Ureter (tissue), 1 donor: ENCODE results near the gene DCAF12L1. TPM values are rescaled to one million over a fixed set of nuclear protein-coding genes. Genes with fewer than 3 reads are reported as not detected.

Experiments
- DNase-seq: peaks from one replicate; pipeline ENCODE4 v3.0.0-alpha.2; 2020; ENCODE audit warnings: low spot score
- total RNA-seq: library from RNA; stranded (reverse); gene quantifications from one replicate; pipeline ENCODE4 v1.2.4, GENCODE V29; 2023
- donor health status: DM: yes; HTN: yes; CAD: no.

Gene DCAF12L1
- total RNA-seq, result 0.10 TPM

DNA sequence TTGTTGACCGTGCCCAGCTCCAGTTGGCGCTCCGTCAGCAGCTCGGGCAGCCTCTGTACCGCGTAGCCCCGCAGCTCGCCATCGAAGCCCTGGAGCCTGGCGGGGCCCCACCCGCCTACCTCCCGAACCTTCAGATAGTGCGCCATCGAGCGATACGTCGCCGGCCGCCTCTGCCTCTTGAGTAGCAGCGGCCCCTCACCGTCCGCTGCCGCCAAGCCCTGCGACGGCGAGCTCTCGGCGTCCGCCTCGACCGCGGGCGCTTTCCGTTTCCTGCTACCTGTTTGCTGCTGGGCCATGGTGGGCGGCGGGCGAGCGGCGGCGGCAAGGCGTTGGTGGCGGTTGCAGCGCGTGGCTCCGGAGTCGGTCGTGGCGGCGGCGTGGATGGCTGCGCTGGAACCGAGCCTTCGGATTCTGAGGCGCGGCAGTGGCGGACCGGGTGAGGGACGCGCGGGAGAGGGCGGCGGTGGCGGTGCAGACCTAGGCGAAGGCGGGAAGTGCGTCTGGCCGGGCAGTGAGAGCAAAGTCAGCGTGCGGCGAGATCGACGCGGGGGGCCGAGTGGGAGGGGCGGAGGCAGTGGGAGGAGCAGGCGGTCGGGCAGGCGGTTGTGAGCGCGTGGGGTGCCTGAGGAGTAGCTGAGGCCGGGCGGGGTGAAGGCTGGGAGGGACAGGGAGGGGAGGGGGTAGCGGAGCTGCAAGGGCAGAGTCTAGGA is at the start of gene DCAF12L1:
Gene DCAF12L1, minus strand, starts transcription at position 502 of the 710 bp plus-strand sequence. Its CDS starts 206 bp downstream, at position 296.
- DNase-seq, result no peak

DNA sequence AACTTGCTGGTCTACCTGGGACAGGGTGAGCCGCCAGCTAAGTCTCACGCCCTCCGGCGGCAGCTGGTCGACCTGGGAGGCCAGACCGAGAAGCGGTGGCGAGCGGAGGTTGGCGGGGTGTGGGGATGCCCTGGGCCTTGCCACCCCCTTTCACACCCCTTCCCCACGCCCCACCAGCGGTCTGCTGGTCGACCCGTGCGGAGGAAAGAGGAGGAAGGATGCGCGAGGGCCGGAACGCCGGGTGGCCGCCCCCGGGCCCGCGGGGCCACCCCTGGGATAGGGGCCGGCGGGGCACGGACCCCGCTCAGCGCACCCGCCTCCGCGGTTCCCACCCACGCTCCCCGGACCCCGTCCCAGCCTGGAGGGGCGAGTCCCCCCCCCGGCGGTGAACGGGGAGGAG is 28.3 kb upstream of the DCAF12L1 start:
- no peak for DNase-seq

DNA sequence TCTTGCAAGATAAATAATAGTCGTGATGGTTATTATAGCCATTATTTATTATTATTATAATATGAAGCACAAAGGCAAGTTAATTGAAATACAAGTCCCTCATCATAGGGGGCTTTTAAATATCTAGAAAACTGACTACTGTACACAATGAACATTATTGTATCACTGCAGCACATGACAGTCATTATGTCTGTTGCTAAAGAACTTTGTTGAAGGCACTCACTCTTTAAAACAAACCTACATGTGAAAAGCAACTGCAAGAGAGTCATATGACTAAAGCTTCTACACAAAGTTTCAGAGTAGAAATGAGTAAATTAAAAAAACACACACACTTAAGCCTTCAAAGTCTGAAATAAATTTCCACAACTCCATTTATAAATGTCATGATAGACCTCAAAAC is 23.3 kb upstream of the DCAF12L1 start:
- no peak for DNase-seq

DNA sequence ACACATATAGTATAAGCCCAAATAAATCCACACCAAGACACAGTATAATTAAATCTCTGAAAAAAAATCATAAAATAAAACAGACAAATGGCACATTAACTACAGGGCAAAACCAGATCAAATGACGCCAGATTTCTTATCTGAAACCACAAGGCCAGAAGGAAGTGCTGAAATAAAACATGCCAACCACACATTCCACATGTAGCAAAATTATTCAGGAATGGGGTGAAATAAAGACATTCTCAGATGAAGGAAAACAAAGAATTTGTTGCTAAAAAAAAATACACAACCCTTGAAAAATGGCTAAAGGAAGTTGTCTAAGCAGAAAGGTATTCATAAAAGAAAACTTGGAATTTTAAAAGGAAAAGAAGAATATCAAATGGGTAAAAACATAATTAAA is 4.5 kb upstream of the DCAF12L1 start:
- DNase-seq, result no peak

DNA sequence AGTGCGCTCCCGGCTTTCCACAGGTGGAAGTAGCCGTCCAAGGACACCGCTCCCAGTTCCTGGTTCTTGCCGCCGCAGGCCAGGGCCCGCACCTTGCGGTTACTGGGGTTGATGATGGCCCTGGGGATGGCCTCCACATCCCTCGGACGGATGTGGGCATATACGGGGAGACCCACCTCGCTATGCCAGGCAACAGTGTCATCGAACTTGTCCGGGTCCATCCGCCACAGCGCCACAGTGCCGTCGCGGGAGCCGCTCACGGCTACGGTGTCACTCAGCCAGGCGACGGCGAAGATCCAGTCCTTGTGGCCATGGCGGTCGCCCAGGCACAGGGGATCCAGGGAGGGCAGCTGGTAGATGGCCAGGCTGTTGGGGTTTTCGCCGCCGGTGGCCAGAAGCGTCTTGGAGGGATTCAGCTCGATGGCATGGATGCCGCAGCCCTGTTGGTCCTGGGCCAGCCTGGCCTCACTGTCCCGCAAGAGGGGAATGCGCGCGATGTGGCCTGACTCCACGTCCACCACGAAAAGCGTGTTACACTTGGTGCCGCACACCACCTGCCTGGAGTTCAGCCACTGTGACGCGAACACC is 795 bp downstream of the DCAF12L1 start:
- DNase-seq, result no peak

DNA sequence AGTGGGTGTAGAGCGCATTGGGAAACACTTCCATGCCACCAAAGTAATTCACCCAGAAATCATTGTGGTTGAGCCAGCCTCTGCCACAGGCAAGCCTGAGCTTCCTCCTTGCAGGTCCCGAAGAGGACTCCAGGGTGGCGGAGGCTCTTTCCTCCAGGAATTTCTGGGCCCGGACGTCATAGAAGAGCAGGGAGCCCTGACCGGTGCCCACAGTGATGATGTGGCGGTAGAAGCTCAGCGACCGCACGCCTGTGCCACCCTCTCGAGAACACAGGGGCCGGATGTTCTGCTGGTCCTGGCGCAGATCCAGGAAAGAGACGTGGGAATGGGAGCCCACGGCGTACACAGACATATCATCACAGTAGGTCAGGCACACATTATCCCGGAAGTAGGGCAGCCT is 1.3 kb downstream of the DCAF12L1 start:
- DNase-seq, result no peak

DNA sequence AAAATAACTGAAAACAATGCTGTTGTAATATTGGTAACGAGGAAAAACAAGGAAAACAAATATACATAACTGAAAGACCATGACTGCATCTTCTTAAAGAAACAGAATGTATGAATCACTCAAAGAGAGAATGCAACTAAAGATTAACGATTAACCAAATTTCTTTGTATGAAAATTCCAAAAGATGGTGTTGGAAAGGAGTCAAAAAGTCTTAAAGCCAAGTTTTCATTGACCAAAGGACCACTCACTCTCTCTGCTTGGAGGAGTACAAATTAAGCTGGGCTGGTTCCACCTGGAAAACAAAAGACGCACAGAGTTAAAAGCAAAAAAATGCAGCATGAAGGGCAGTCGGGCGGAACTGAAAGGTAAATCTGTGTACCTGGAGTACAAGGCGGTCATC is 1.8 kb downstream of the DCAF12L1 start:
- DNase-seq, result no peak

DNA sequence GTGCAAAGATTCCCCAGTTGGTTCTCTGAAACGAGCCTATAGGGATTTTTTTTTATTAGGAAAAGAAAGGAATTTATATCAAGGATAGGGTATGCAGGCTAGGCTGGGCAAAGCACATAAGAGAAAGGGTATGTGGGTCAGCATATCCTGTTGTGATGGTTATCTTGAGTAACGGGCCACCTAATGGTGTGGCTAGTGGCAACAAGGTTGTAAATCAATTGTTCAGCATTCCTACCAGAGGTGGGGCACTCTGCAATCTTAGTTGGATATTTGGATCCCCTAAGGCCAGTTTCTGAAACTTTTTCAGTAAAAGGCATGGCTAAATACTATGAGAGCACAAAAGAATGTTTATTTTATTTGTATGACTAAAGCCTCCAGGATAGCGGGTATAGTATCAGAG is 42.7 kb downstream of the DCAF12L1 start:
- DNase-seq, result no peak
